HL-60/S4 treated with retinoic acid at 250 ng/mL for 4 days and 3 days (cell line): ENCODE data around the gene LPCAT2.

ENCODE experiments used
- in situ Hi-C: fragments of 300-500 bp; cut with MboI; formaldehyde crosslinking; loops from 2 replicates; pipeline ENCODE4 v1.7.0; 2022; ENCODE audit warnings: low sequenced_read_pairs

LPCAT2 gene

GRCh38 chr16:55540221-55540620 lies 31.3 kb downstream of the LPCAT2 start:
- in situ Hi-C loops = no loop called here

GRCh38 chr16:55542459-55543082 lies 33.7 kb downstream of the LPCAT2 start:
- in situ Hi-C loops = no loop called here

GRCh38 chr16:55543472-55543871 lies 34.6 kb downstream of the LPCAT2 start:
- in situ Hi-C loops = no loop called here

GRCh38 chr16:55552621-55553020 lies 43.7 kb downstream of the LPCAT2 start:
- in situ Hi-C loops = no loop called here

GRCh38 chr16:55555436-55555835 lies 46.6 kb downstream of the LPCAT2 start:
- in situ Hi-C loops = no loop called here

DNA sequence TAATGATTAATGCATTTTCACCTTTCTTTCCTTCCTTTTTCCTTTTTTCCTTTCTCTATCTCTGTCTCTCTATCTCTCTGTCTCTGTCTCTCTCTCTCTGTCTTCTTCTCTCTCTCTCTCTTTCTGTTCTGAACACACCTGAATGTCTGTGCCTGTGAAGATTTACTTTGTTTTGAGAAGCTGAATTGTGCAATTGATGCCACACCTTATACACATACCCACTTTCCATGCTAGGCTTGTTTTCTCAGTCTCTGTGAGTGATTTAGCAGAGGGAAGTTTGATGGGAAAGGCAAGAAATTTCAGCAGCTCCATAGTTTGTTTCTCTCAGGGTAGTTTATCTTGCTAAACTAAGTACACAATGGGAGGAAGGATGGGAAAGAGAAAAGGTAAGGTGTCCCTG lies 48.3 kb downstream of the LPCAT2 start:
- in situ Hi-C loops = no loop called here

- in situ Hi-C loops = no loop called here
Measured at GRCh38 chr16:55559233-55559632, 50.4 kb downstream of the LPCAT2 start.

GRCh38 chr16:55559933-55560516 lies 51.2 kb downstream of the LPCAT2 start:
- in situ Hi-C loops = no loop called here

- in situ Hi-C loops = no loop called here
Measured at GRCh38 chr16:55561319-55561848, 52.5 kb downstream of the LPCAT2 start.

GRCh38 chr16:55562936-55563335 lies 54.1 kb downstream of the LPCAT2 start:
- in situ Hi-C loops = no loop called here

DNA sequence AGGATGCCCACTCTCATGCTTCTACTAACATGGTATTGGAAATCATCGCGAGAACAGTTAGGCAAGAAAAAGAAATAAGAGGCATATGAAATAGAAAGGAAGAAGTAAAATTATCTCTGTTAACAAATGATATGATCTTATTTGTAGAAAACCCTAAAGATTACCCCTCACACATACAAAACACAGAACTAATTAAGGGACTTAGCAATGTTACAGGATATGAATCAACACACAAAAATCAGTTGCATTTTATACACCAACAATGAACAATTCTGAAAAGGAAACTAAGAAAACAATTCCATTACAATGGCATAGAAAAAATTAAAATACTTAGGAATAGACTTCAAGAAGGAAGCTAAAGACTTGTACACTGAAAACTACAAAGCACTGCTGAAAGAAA lies 54.9 kb downstream of the LPCAT2 start:
- in situ Hi-C loops = no loop called here

DNA sequence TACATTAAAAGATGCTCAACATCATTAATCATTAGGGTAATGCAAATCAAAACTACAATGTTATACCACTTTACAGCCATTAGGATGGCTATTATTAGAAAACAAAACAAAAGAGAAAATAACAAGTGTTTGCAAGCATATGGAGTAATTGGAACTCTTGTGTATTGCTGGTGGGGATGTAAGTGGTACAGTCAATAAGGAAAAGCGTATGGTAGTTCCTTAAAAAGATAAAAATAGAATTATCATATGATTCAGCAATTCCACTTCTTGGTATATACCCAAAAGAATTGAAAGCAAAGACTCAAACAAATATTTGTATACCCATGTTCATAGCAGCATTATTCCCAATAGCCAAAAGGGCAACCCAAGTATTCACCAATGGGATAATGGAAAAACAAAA lies 56.2 kb downstream of the LPCAT2 start:
- in situ Hi-C loops = no loop called here

GRCh38 chr16:55566432-55567175 lies 57.7 kb downstream of the LPCAT2 start, which contains the start of gene CAPNS2:
Gene CAPNS2, plus strand, starts transcription at chr16:55566684. Its CDS starts 73 bp downstream, at chr16:55566757.
- in situ Hi-C loops = no loop called here

GRCh38 chr16:55567382-55567781 lies 58.5 kb downstream of the LPCAT2 start:
- in situ Hi-C loops = no loop called here

DNA sequence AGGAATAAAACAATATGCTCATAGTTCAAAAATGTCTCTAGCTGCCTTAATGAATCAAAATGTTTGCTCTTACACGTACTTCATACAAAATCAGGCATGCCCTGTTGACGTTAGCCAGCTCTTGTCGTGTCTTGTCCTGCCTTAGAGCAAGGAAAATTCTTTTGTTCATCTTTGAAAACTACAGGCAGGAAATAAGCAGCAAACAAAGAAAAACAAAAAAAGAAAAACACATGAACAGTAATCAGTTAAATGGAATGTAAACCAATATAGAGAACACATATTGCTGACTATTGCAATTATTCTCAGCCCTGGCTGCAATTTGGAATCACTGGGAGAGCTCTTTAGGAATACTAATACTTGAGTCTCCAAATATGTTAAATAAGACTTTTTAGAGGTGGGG lies 59.3 kb downstream of the LPCAT2 start:
- in situ Hi-C loops = no loop called here

DNA sequence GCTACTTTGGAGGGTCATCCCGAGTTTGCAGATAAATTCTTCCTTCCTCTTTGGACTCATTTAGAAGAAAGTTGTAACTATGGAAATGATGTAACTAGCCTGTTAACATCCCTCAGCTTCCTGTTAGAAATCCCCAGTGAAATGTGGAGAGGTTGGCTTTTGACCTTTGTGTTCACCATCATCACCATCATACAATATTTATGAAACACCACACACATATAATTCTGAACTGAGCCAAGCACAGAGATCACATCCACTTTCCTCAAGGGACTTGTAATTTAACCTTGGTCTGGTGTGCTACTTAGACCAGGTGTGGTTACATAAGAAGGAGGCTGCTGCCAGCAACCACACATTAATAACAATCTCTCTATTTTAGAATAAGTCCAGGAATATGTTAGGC lies 60.2 kb downstream of the LPCAT2 start:
- in situ Hi-C loops = no loop called here

GRCh38 chr16:55570159-55570558 lies 61.3 kb downstream of the LPCAT2 start:
- in situ Hi-C loops = no loop called here

DNA sequence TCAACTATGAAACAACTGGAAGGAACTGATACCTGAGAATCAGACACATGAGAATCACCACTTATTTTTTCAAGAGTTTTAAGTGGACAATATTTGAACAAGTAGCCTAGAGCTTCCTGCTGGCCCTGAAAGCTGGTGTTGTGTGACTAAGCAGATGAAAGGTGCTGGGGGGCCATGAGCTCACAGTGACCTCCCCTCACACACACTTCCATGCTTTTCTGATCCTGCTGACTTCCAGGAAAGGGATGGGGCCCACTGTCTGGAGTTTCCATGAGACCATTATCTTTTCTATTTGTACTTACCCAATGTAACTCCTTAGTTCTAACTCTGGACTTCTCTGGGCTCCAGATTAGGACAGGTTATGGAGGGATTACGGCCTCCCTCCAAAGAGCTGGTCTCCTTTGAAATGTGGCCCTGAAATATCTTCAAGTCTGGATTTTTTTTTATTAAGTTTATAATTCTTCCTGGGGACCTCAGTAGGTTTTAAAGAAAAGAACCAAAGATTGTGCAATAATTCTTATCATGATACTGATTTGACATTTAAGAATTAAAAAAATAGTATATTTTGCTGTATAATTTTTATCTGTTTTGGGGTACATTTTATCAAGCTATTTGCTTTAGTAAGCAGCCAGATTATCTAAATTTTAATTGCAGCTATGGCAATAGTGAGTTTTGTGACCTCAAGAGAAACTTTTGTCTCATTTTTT lies 62.5 kb downstream of the LPCAT2 start:
- in situ Hi-C loops = no loop called here

DNA sequence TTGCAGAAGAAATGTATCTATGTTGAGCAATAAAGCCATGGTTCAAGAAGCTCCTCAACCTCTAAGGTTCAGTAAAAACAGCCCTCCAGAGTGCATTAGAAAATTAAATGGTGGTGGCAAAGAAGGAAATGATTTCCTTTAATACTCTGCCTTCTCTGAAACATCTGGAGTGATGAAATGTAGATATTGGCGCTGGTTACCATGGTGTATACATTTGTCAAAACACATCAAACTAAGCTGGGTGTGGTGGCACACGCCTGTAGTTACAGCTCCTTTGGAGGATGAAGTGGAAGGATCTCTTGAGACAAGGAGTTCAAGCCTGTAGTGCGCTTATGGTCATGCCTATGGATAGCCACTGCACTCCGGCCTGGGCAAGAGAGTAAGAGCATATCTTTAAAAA lies 63.6 kb downstream of the LPCAT2 start:
- in situ Hi-C loops = no loop called here

DNA sequence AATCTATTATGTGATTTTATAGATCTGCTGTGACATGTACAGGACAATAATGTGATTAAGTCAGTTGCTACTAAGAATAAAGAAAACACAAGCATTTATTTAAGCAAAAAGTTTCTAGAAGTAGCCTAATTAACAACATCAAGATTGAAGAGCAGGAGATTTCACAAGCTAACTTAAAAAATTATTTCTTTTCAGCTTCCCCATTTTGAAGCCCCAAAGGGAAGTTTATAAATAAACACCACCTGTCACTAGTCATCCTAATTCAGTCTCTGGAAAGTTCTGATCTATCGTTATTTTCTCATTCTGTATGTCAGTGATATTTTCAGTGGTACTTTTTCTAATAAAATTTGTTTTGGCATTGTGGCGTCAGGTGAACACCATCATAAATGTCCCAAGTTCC lies 65.9 kb downstream of the LPCAT2 start:
- in situ Hi-C loops = no loop called here

- in situ Hi-C loops = no loop called here
Measured at GRCh38 chr16:55575496-55575895, 66.6 kb downstream of the LPCAT2 start.
